Neural cell (in vitro differentiated cells): ENCODE results near the gene DPY19L2. TPM values are rescaled to one million over a fixed set of nuclear protein-coding genes. Genes with fewer than 3 reads are reported as not detected.
"Not testable (repeated sequence)": the region's sequence is repeated elsewhere in the genome, so short reads cannot be mapped to it uniquely, and the experiment has no call there.

Experiments
- H2AFZ ChIP-seq: fragments of 200-600, 300-800 bp; sonication (generic), shearing (Covaris generic); 2 replicates; pipeline ENCODE4 v1.6.0; 2014; ENCODE audit warnings: low read depth, mild to moderate bottlenecking, antibody characterized with exemption, low read length, moderate library complexity
- H3F3A ChIP-seq: fragments of 200-600 bp; shearing (Covaris generic); 2 replicates; pipeline ENCODE4 v1.6.1; 2016; ENCODE audit warnings: mild to moderate bottlenecking, moderate library complexity, mixed read lengths, antibody characterized with exemption, low read length; ENCODE audit not compliant: insufficient read depth, poor library complexity, severe bottlenecking
- H3K27ac ChIP-seq: fragments of 200-600, 300-800 bp; sonication (generic), shearing (Covaris generic); 2 replicates; pipeline ENCODE4 v1.5.1; 2014; ENCODE audit warnings: mild to moderate bottlenecking, low read length, moderate library complexity
- H3K27me3 ChIP-seq: fragments of 300-800, 200-600 bp; sonication (generic), shearing (Covaris generic); 2 replicates; pipeline ENCODE4 v1.6.0; 2014; ENCODE audit warnings: mild to moderate bottlenecking, low read depth, low read length, moderate library complexity; ENCODE audit not compliant: insufficient read depth
- H3K36me3 ChIP-seq: fragments of 300-800, 200-600 bp; sonication (generic), shearing (Covaris generic); 2 replicates; pipeline ENCODE4 v1.5.1; 2014; ENCODE audit warnings: mild to moderate bottlenecking, antibody characterized with exemption, low read length, moderate library complexity; ENCODE audit not compliant: insufficient read depth
- H3K4me2 ChIP-seq: fragments of 300-800, 200-600 bp; sonication (generic), shearing (Covaris generic); 2 replicates; pipeline ENCODE4 v1.6.0; 2014; ENCODE audit warnings: mild to moderate bottlenecking, low read length
- H3K4me3 ChIP-seq: fragments of 300-800, 200-600 bp; sonication (generic), shearing (Covaris generic); 2 replicates; pipeline ENCODE4 v1.5.1; 2014; ENCODE audit warnings: mild to moderate bottlenecking, low read length, moderate library complexity
- H3K79me2 ChIP-seq: fragments of 200-600 bp; shearing (Covaris generic); replicated peaks from 2 replicates; pipeline ENCODE4 v1.6.0; 2014; ENCODE audit warnings: mild to moderate bottlenecking, low read length, moderate library complexity; ENCODE audit not compliant: insufficient read depth
- H3K9ac ChIP-seq: fragments of 300-800, 200-600 bp; sonication (generic), shearing (Covaris generic); 2 replicates; pipeline ENCODE4 v1.6.1; 2016; ENCODE audit warnings: mild to moderate bottlenecking, low read length, mixed read lengths
- H3K9me2 ChIP-seq: fragments of 200-600 bp; shearing (Covaris generic); 2 replicates; pipeline ENCODE4 v1.6.1; 2016; ENCODE audit warnings: mild to moderate bottlenecking, low read length, mixed read lengths; ENCODE audit not compliant: insufficient read depth
- H3K9me3 ChIP-seq: fragments of 200-600, 300-800 bp; sonication (generic), shearing (Covaris generic); 2 replicates; pipeline ENCODE4 v1.6.1; 2016; ENCODE audit warnings: mild to moderate bottlenecking, mixed run types, low read length, moderate library complexity, mixed read lengths
- H4K20me1 ChIP-seq: fragments of 200-600 bp; shearing (Covaris generic); 2 replicates; pipeline ENCODE4 v1.6.1; 2016; ENCODE audit warnings: mild to moderate bottlenecking, mixed run types; ENCODE audit not compliant: insufficient read depth
- polyA plus RNA-seq: library from polyadenylated mRNA; depleted of rRNA; stranded (reverse); fragments of >200 nt; gene quantifications from 2 replicates; pipeline ENCODE4 v1.2.3, GENCODE V29; 2014

DPY19L2 gene
- polyA plus RNA-seq, 1 donor from 2014 or later: 37.9 TPM

DNA sequence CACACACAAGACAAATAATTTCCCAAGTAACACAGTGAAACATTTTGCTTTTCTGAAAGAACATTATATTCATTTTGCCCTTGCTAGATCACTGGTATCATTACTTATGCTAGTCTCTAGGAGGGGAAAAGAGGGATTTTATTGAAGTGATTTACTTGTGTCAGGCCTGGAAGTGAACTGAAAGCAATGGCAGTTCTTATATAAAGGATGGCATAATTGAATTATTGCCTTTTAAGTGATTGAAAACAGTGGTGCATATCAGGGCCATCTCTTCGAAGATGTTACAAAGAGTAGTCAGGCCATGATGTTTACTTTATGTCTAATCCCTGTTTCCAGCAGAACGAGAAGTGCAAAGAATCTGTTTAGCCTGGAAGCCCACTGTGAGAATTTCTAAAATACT, 30.7 kb upstream of the DPY19L2 start:
- H3K36me3 ChIP-seq, H3F3A ChIP-seq, H3K4me2 ChIP-seq, H3K27ac ChIP-seq, H3K9me3 ChIP-seq, H3K9ac ChIP-seq, H2AFZ ChIP-seq, H3K9me2 ChIP-seq, H3K27me3 ChIP-seq, H3K79me2 ChIP-seq, H4K20me1 ChIP-seq, H3K4me3 ChIP-seq: not testable (repeated sequence)

DNA sequence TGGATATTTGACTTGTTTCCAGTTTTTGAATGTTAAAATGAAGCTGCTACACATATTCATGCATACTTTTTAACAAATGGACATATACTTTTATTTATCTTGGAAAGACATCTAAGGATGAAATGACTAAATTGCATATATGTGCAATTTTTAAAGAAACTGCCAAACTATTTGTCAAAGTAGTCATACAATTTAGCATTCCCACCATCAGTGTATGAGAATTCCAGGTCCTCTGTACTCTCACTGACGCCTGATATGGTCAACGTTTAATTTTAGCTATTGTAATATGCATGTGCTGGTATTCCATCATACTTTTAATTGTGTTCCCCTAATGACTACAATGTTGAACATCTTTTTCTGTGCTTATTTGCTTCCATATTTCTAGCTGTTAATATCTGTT, 22.5 kb upstream of the DPY19L2 start:
- H3K36me3 ChIP-seq, H3K4me2 ChIP-seq, H3K9me3 ChIP-seq, H3K4me3 ChIP-seq, H3F3A ChIP-seq, H3K27me3 ChIP-seq, H4K20me1 ChIP-seq, H3K9me2 ChIP-seq, H3K27ac ChIP-seq, H2AFZ ChIP-seq, H3K79me2 ChIP-seq, H3K9ac ChIP-seq: not testable (repeated sequence)

DNA sequence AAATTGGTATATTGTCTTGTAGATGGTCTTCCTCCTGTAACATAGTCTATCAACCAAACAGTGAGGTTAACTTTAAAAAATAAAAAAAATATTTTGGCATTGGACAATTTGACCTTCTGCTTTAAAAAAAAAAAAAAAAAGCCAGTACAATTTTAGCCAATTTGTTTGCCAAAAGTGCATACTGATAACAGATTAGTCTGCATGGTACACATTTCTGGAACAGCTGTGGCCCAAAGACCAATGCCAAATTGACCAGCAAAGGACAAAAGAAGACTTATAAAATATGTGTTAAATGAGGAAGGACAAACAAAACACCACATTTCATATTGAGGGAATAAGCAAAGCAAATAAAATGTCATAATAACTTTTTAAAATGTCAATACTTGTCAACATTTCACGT, 20.8 kb upstream of the DPY19L2 start:
- not testable (repeated sequence) for H3K36me3 ChIP-seq, H3K4me3 ChIP-seq, H3F3A ChIP-seq, H3K4me2 ChIP-seq, H3K79me2 ChIP-seq, H3K9me2 ChIP-seq, H4K20me1 ChIP-seq, H3K27ac ChIP-seq, H2AFZ ChIP-seq, H3K9me3 ChIP-seq, H3K27me3 ChIP-seq, H3K9ac ChIP-seq

DNA sequence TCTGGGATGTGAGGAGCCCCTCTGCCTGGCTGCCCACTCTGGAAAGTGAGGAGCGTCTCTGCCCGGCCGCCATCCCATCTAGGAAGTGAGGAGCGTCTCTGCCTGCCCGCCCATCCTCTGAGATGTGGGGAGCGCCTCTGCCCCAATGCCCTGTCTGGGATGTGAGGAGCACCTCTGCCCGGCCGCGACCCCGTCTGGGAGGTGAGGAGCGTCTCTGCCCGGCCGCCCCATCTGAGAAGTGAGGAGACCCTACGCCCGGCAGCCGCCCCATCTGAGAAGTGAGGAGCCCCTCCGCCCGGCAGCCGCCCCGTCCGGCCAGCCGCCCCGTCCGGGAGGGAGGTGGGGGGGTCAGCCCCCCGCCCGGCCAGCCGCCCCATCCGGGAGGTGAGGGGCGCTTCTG, 18.3 kb upstream of the DPY19L2 start:
- H3K27me3 ChIP-seq, H3K79me2 ChIP-seq, H4K20me1 ChIP-seq, H3K9me3 ChIP-seq, H2AFZ ChIP-seq, H3F3A ChIP-seq, H3K27ac ChIP-seq, H3K4me3 ChIP-seq, H3K4me2 ChIP-seq, H3K36me3 ChIP-seq, H3K9me2 ChIP-seq, H3K9ac ChIP-seq: not testable (repeated sequence)

DNA sequence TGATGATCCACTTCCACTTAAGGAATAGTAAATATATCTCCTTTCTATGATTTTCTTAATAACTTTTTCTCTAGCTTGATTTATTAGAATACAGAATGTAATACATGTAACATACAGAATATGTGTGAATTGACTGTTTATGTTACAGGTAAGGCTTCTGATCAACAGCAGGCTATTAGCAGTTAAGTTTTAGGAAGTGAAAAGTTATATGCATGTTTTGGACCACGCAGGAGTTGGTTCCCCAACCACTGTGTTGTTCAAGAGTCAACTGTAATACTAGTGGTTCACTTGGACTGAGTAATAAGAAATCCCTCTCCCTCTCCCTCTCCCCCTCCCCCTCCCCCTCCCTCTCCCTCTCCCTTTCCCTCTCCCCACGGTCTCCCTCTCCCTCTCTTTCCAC, 17.5 kb upstream of the DPY19L2 start:
- H3K27ac ChIP-seq, H3K4me3 ChIP-seq, H4K20me1 ChIP-seq, H2AFZ ChIP-seq, H3K9me2 ChIP-seq, H3K9me3 ChIP-seq, H3K27me3 ChIP-seq, H3K9ac ChIP-seq, H3K4me2 ChIP-seq, H3K79me2 ChIP-seq, H3K36me3 ChIP-seq, H3F3A ChIP-seq: not testable (repeated sequence)

DNA sequence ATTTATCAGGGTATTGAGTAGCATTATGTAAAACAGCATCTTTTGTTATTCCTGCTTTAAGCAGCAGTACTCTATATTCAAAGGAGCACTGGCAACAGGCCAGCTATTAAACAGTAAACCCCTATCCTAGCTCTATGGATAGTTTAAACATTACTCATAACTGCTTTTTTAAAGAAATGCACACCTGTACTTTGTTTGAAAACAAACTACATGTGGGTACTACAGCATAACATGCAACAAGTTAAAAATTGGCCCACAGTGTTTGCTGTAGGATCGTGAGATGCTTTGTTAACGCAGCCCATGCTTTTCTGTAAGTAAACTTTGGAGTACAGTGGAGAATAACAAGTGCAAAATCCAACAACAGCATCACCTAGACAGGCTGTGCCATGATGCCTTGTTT, 14.3 kb upstream of the DPY19L2 start:
- not testable (repeated sequence) for H3K9me2 ChIP-seq, H3K9ac ChIP-seq, H4K20me1 ChIP-seq, H3K36me3 ChIP-seq, H3K79me2 ChIP-seq, H3K9me3 ChIP-seq, H3K27me3 ChIP-seq, H3K4me3 ChIP-seq, H3F3A ChIP-seq, H3K4me2 ChIP-seq, H3K27ac ChIP-seq, H2AFZ ChIP-seq

DNA sequence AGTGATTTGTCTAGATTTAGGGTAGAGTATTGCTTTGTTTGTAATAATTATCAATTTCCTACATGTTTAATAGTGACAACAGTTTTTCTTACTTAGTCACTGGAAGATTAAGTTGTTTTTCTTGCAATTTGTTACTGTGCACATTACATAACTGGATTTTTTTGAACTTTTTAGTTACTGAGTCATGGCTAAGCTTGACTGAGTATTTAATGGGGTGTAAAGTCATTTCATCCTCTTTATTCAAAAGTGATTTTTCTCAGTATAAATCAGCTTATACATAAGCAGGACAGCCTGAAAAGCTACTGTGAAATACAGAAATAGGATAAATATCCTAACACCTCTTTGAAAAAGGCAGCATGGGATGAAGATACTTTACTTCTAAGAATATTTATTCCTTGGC, 12.5 kb upstream of the DPY19L2 start:
- not testable (repeated sequence) for H3K9me3 ChIP-seq, H3K4me2 ChIP-seq

More for the DNA sequence above, 12.5 kb upstream of the DPY19L2 start:
- H3F3A ChIP-seq, H3K4me3 ChIP-seq, H3K79me2 ChIP-seq, H3K9me2 ChIP-seq, H3K36me3 ChIP-seq, H3K27ac ChIP-seq, H4K20me1 ChIP-seq, H3K27me3 ChIP-seq, H2AFZ ChIP-seq, H3K9ac ChIP-seq: not testable (repeated sequence)
